CD4-positive, alpha-beta T cell (primary cell): ENCODE measurements around the gene CSTF2T. TPM values are rescaled to one million over a fixed set of nuclear protein-coding genes. Genes with fewer than 3 reads are reported as not detected.

Experiments used
- ATAC-seq: fragments of 200-7000 bp; cut with Tn5 transposase; one replicate; pipeline ENCODE4 v1.10.0; 2022; ENCODE audit warnings: mild to moderate bottlenecking; ENCODE audit not compliant: poor library complexity
- CTCF ChIA-PET: fragments of 350-600 bp; sonication (Branson Sonifier 250); formaldehyde crosslinking; loops from one replicate; lab custom pipeline; 2021; ENCODE audit warnings: antibody characterized with exemption, inconsistent platforms; lab: Charles Lee
- POLR2A ChIA-PET: fragments of 350-600 bp; sonication (Branson Sonifier 250); formaldehyde crosslinking; loops from one replicate; lab custom pipeline; 2021; ENCODE audit warnings: antibody characterized with exemption, inconsistent platforms; lab: Charles Lee
- DNase-seq, 14 experiments: peaks; one replicate each; pipeline ENCODE4 v3.0.0-alpha.2; 2013 to 2020; ENCODE audit warnings: mixed read lengths in 2 of 14
- H3K27ac ChIP-seq, 2 donors: one replicate each; pipeline versions ENCODE4 v1.5.1 to v1.7.0; 2013; ENCODE audit warnings: low read length in 2 of 2, low read depth in 1 of 2, mild to moderate bottlenecking in 1 of 2
- H3K27me3 ChIP-seq, 2 experiments: 1 replicate in 1 of 2; 2 replicates in 1 of 2; pipeline versions ENCODE4 v1.6.1 to v1.7.0; 2013; ENCODE audit warnings: low read length in 2 of 2, control low read depth in 1 of 2, mild to moderate bottlenecking in 1 of 2, moderate library complexity in 1 of 2; ENCODE audit not compliant: insufficient read depth in 2 of 2, control insufficient read depth in 1 of 2
- H3K36me3 ChIP-seq: one replicate; pipeline ENCODE4 v1.6.1; 2013; ENCODE audit warnings: low read length, control low read depth; ENCODE audit not compliant: insufficient read depth
- H3K4me1 ChIP-seq: one replicate; pipeline ENCODE4 v1.6.1; 2013; ENCODE audit warnings: low read length, control low read depth; ENCODE audit not compliant: insufficient read depth
- H3K4me3 ChIP-seq: one replicate; pipeline ENCODE4 v1.5.1; 2013; ENCODE audit warnings: mild to moderate bottlenecking, low read length, moderate library complexity
- H3K9me3 ChIP-seq, 2 experiments: 1 replicate in 1 of 2; 2 replicates in 1 of 2; pipeline versions ENCODE4 v1.6.1 to v1.7.0; 2013; ENCODE audit warnings: low read length in 2 of 2, mild to moderate bottlenecking in 2 of 2, control low read depth in 1 of 2, moderate library complexity in 1 of 2; ENCODE audit not compliant: control insufficient read depth in 1 of 2, insufficient read depth in 1 of 2
- H3K27ac Mint-ChIP-seq: one replicate; pipeline ENCODE4 v1.8.0; 2020; ENCODE audit warnings: mixed read lengths
- H3K27me3 Mint-ChIP-seq: one replicate; pipeline ENCODE4 v1.8.0; 2021; ENCODE audit warnings: mixed read lengths
- H3K36me3 Mint-ChIP-seq: one replicate; pipeline ENCODE4 v1.8.0; 2021; ENCODE audit warnings: low read depth, mixed read lengths
- H3K4me1 Mint-ChIP-seq: one replicate; pipeline ENCODE4 v1.8.0; 2021; ENCODE audit warnings: low read depth, mixed read lengths
- H3K4me3 Mint-ChIP-seq: one replicate; pipeline ENCODE4 v1.8.0; 2020; ENCODE audit warnings: mild to moderate bottlenecking, mixed read lengths
- H3K9me3 Mint-ChIP-seq: one replicate; pipeline ENCODE4 v1.8.0; 2020; ENCODE audit warnings: mixed read lengths
- CTCF ChIP-seq: fragments of 200-600 bp; IDR thresholded peaks from one replicate; pipeline ENCODE4 v1.8.0; 2022; ENCODE audit warnings: antibody characterized with exemption, mild to moderate bottlenecking
- intact Hi-C, 2 experiments: fragments of 100-400 bp; cut with DNase I in 1 of 2; cut with micrococcal nuclease in 1 of 2; formaldehyde crosslinking; loops; one replicate each; pipeline versions ENCODE4 v1.15.1 to v1.9.0; 2023 to 2025; cut with DNase I, micrococcal nuclease
- total RNA-seq, 174 experiments: library from RNA in 2 of 174; stranded (reverse) in 2 of 174; gene quantifications; one replicate each; pipeline ENCODE4 v1.2.3 and lab custom pipeline; 2021 to 2026

Gene CSTF2T
- total RNA-seq, 2 experiments from 2014 or later: 28.4 to 29.6 TPM

- Histone ChIP-seq H3K4me3 (no peak overlapping the region), H3K9me3 (no peaks in the 10 kb centered on the region), H3K27me3 (peaks cover 0 to 7% of the 10 kb centered on the region in 2 experiments), H3K36me3 (no peaks in the 10 kb centered on the region), H3K4me1 (no peaks in the 10 kb centered on the region), H3K27ac (no peak overlapping the region)
- DNase-seq (no peak), ATAC-seq (no peak)
- Mint-ChIP-seq H3K4me1 (no peaks in the 10 kb centered on the region), H3K27ac (no peak overlapping the region), H3K4me3 (no peak overlapping the region), H3K9me3 (no peaks in the 10 kb centered on the region), H3K36me3 (no peaks in the 10 kb centered on the region), H3K27me3 (peaks cover 15% of the 10 kb centered on the region)
- ChIA-PET CTCF (no interaction called here), POLR2A (no interaction called here)
- intact Hi-C loops: no loop called here
- TF ChIP-seq CTCF: no peak
These were observed 19.5 kb upstream of the CSTF2T start for GRCh38 chr10:51718804-51719291.

- Mint-ChIP-seq H3K4me3 (no peak overlapping the region), H3K27ac (no peak overlapping the region), H3K27me3 (peaks cover 15% of the 10 kb centered on the region), H3K36me3 (no peaks in the 10 kb centered on the region), H3K4me1 (no peaks in the 10 kb centered on the region), H3K9me3 (no peaks in the 10 kb centered on the region)
- TF ChIP-seq CTCF: no peak
- H3K27me3 ChIP-seq: peaks cover 0 to 7% of the 10 kb centered on the region in 2 experiments
- ChIA-PET POLR2A (no interaction called here), CTCF (no interaction called here)
- H3K4me1 ChIP-seq: no peaks in the 10 kb centered on the region
- no peak overlapping the region for H3K4me3 ChIP-seq
- ATAC-seq (no peak), DNase-seq (no peak)
- H3K9me3 ChIP-seq: no peaks in the 10 kb centered on the region
- H3K27ac ChIP-seq: no peak overlapping the region
- intact Hi-C loops: no loop called here
- no peaks in the 10 kb centered on the region for H3K36me3 ChIP-seq
These were observed 17.6 kb upstream of the CSTF2T start for GRCh38 chr10:51716981-51717380.

GRCh38 chr10:51711519-51711891 is 12.1 kb upstream of the CSTF2T start:
- TF ChIP-seq CTCF: no peak
- Histone ChIP-seq H3K27me3 (peaks cover 0 to 3% of the 10 kb centered on the region in 2 experiments), H3K27ac (no peak overlapping the region), H3K9me3 (no peaks in the 10 kb centered on the region), H3K36me3 (no peaks in the 10 kb centered on the region), H3K4me3 (no peak overlapping the region), H3K4me1 (peaks cover 6% of the 10 kb centered on the region)
- Mint-ChIP-seq H3K9me3 (no peaks in the 10 kb centered on the region), H3K36me3 (no peaks in the 10 kb centered on the region), H3K4me1 (peaks cover 34% of the 10 kb centered on the region), H3K4me3 (no peak overlapping the region), H3K27ac (no peak overlapping the region), H3K27me3 (peaks cover 7% of the 10 kb centered on the region)
- DNase-seq (no peak), ATAC-seq (no peak)
- CTCF ChIA-PET: no interaction called here
- POLR2A ChIA-PET: no interaction called here
- intact Hi-C loops: no loop called here
